OCI-LY7 (cell line): ENCODE data around the gene CATSPERZ. TPM values are rescaled to one million over a fixed set of nuclear protein-coding genes. Genes with fewer than 3 reads are reported as not detected.
A peak's percentile ranks its signal among the peaks of the same experiment; 100 is the strongest.

Experiments used
- BruUV-seq: library from RNA; stranded (reverse); fragments of 400-500 nt; replicated peaks from 2 replicates; lab custom pipeline; 2021; lab: Mats Ljungman, UMichigan
- CTCF ChIA-PET: fragments of 300-600 bp; sonication (Branson Sonifier 250); formaldehyde crosslinking; loops from one replicate; lab custom pipeline; 2022; ENCODE audit warnings: antibody characterized with exemption; ENCODE audit not compliant: unreplicated experiment; lab: Charles Lee
- POLR2A ChIA-PET: fragments of 300-600 bp; sonication (Branson Sonifier 250); formaldehyde crosslinking; loops from one replicate; lab custom pipeline; 2022; ENCODE audit warnings: antibody characterized with exemption; lab: Charles Lee
- DNase-seq: peaks from one replicate; pipeline ENCODE4 v3.0.0-alpha.2; 2015; ENCODE audit warnings: low spot score
- H2AFZ ChIP-seq: fragments of 200-600 bp; sonication (generic), shearing (Covaris generic); 2 replicates; pipeline ENCODE4 v1.6.1; 2014; ENCODE audit warnings: mild to moderate bottlenecking, antibody characterized with exemption, low read length, moderate library complexity
- H3K27ac ChIP-seq: fragments of 200-600 bp; sonication (generic); 2 replicates; pipeline ENCODE4 v1.5.1; 2014; ENCODE audit warnings: mixed run types, low read depth, mild to moderate bottlenecking, moderate library complexity, low read length, inconsistent platforms; ENCODE audit not compliant: poor library complexity, severe bottlenecking
- H3K36me3 ChIP-seq: fragments of 200-600 bp; sonication (generic); 2 replicates; pipeline ENCODE4 v1.6.1; 2014; ENCODE audit warnings: mild to moderate bottlenecking, antibody characterized with exemption, low read length, moderate library complexity, mixed read lengths; ENCODE audit not compliant: insufficient read depth
- H3K4me1 ChIP-seq: fragments of 200-600 bp; sonication (generic); 2 replicates; pipeline ENCODE4 v1.5.1; 2014; ENCODE audit warnings: mild to moderate bottlenecking, low read length; ENCODE audit not compliant: insufficient read depth, poor library complexity, severe bottlenecking
- H3K4me2 ChIP-seq: fragments of 200-600 bp; sonication (generic); 2 replicates; pipeline ENCODE4 v1.6.1; 2014; ENCODE audit warnings: mild to moderate bottlenecking, low read length
- H3K4me3 ChIP-seq: fragments of 200-600 bp; sonication (generic); 2 replicates; pipeline ENCODE4 v1.5.1; 2014; ENCODE audit warnings: mild to moderate bottlenecking, low read depth, low read length; ENCODE audit not compliant: poor library complexity, severe bottlenecking
- H3K79me2 ChIP-seq: fragments of 200-600 bp; sonication (generic); 2 replicates; pipeline ENCODE4 v1.6.1; 2016; ENCODE audit warnings: low read depth, mild to moderate bottlenecking, low read length, moderate library complexity, mixed read lengths; ENCODE audit not compliant: insufficient read depth
- H3K9me2 ChIP-seq: fragments of 200-600 bp; sonication (generic); 2 replicates; pipeline ENCODE4 v1.6.1; 2016; ENCODE audit warnings: mild to moderate bottlenecking, low read length, mixed read lengths; ENCODE audit not compliant: insufficient read depth
- H3K9me3 ChIP-seq: fragments of 200-600 bp; sonication (generic); 2 replicates; pipeline ENCODE4 v1.6.1; 2014; ENCODE audit warnings: mild to moderate bottlenecking, mixed run types, low read length, mixed read lengths
- H4K20me1 ChIP-seq: fragments of 200-600 bp; sonication (generic); 2 replicates; pipeline ENCODE4 v1.6.1; 2014; ENCODE audit warnings: mild to moderate bottlenecking, antibody characterized with exemption, low read length, moderate library complexity, mixed read lengths; ENCODE audit not compliant: insufficient read depth
- CTCF ChIP-seq: fragments of 200-600 bp; sonication (generic); conservative IDR thresholded peaks from 2 replicates; pipeline ENCODE4 v1.5.1; 2014; ENCODE audit warnings: mild to moderate bottlenecking, antibody characterized with exemption, low read length, moderate library complexity, mixed read lengths
- EZH2phosphoT487 ChIP-seq: fragments of 200-600 bp; sonication (generic); IDR thresholded peaks from 2 replicates; pipeline ENCODE4 v1.6.1; 2018; ENCODE audit warnings: low read depth, borderline replicate concordance, mild to moderate bottlenecking, mixed run types, antibody characterized with exemption, low read length, moderate library complexity, mixed read lengths
- intact Hi-C: fragments of 100-400 bp; cut with micrococcal nuclease; formaldehyde crosslinking; loops from one replicate; pipeline ENCODE4 v1.10.0; 2022; ENCODE audit not compliant: unreplicated experiment
- total RNA-seq, 2 experiments: library from RNA; depleted of rRNA in 1 of 2; stranded (reverse); fragments of >200 nt in 1 of 2; shearing (Covaris generic) in 1 of 2; gene quantifications; 2 replicates each; pipeline ENCODE4 v1.2.3, GENCODE V29; 2014 to 2022

Gene CATSPERZ
- total RNA-seq, 2 experiments from 2014 or later = 0.38 TPM; not detected in 1

GRCh38 chr11:64348383-64349024, 48.3 kb downstream of the CATSPERZ start:
- DNase-seq = peak; percentile 22
- no peaks in the 10 kb centered on the region for H3K79me2 ChIP-seq
- ChIA-PET CTCF (interaction anchor here (1.1 kb wide), 1 partner anchor 31 kb away, joined by 4 read pairs; the partner anchor contains the start of genes PRDX5 and TRMT112), POLR2A (interaction anchor here (1.1 kb wide), 1 partner anchor 30 kb away, joined by 3 read pairs; the partner anchor contains the start of gene PRDX5)
- H3K27ac ChIP-seq = no peak overlapping the region
- BruUV-seq = no TSS peak
- H3K4me1 ChIP-seq = no peaks in the 10 kb centered on the region
- H4K20me1 ChIP-seq = no peaks in the 10 kb centered on the region
- H3K4me2 ChIP-seq = no peak overlapping the region
- H3K9me3 ChIP-seq = no peaks in the 10 kb centered on the region
- TF ChIP-seq EZH2phosphoT487 (no peak), CTCF (no peak)
- H3K4me3 ChIP-seq = no peak overlapping the region
- peaks cover 26% of the 10 kb centered on the region for H3K36me3 ChIP-seq
- no peak overlapping the region for H2AFZ ChIP-seq
- intact Hi-C loops = no loop called here
- no peaks in the 10 kb centered on the region for H3K9me2 ChIP-seq

GRCh38 chr11:64349025-64349387, 48.8 kb downstream of the CATSPERZ start:
- DNase-seq = no peak
- Histone ChIP-seq H3K9me2 (no peaks in the 10 kb centered on the region), H3K4me1 (peaks cover under 1% of the 10 kb centered on the region), H4K20me1 (no peaks in the 10 kb centered on the region), H3K9me3 (no peaks in the 10 kb centered on the region), H3K36me3 (peaks cover 24% of the 10 kb centered on the region), H2AFZ (no peak overlapping the region), H3K79me2 (no peaks in the 10 kb centered on the region), H3K27ac (no peak overlapping the region), H3K4me2 (no peak overlapping the region), H3K4me3 (no peak overlapping the region)
- TF ChIP-seq CTCF = no peak
- no peak for TF ChIP-seq EZH2phosphoT487
- POLR2A ChIA-PET = interaction anchor here (1.1 kb wide), 1 partner anchor 31 kb away, joined by 3 read pairs; the partner anchor contains the start of gene PRDX5
- no TSS peak for BruUV-seq
- intact Hi-C loops = no loop called here
- CTCF ChIA-PET = interaction anchor here (1.1 kb wide), 1 partner anchor 32 kb away, joined by 4 read pairs; the partner anchor contains the start of genes PRDX5 and TRMT112

DNA sequence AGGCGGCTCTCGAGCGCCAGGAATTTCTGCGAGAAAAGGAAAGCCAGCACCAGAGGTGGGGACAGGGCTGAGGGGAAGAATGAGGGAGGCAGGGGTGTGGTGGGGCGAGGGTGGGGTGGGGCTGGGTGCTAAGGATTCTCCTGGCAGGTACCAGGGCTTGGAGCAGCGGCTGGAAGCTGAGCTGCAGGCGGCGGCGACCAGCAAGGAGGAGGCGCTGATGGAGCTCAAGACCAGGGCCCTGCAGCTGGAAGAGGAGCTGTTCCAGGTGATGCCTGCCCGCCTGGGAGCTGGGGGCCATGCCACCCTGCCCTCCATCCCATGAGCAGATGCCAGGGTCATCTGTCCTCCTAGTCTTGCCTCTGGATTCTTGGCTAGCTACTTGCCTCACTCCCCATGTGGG, 49.2 kb downstream of the CATSPERZ start:
- Histone ChIP-seq H3K4me1 (peaks cover 4% of the 10 kb centered on the region), H3K9me3 (no peaks in the 10 kb centered on the region), H3K9me2 (no peaks in the 10 kb centered on the region), H4K20me1 (no peaks in the 10 kb centered on the region), H2AFZ (no peak overlapping the region), H3K4me2 (no peak overlapping the region), H3K4me3 (no peak overlapping the region), H3K27ac (no peak overlapping the region), H3K79me2 (no peaks in the 10 kb centered on the region), H3K36me3 (peaks cover 20% of the 10 kb centered on the region)
- DNase-seq = no peak
- no peak for TF ChIP-seq CTCF
- POLR2A ChIA-PET = interaction anchor here (0.6 to 1.1 kb wide), 2 partner anchors 31 to 37 kb away, joined by 3 read pairs; partner anchors contain the start of gene PRDX5
- intact Hi-C loops = no loop called here
- CTCF ChIA-PET = interaction anchor here (1.1 kb wide), 1 partner anchor 32 kb away, joined by 4 read pairs; the partner anchor contains the start of genes PRDX5 and TRMT112
- no TSS peak for BruUV-seq
